Cardiac septum (tissue), 1 donor: ENCODE measurements around the gene AGBL4. TPM values are rescaled to one million over a fixed set of nuclear protein-coding genes. Genes with fewer than 3 reads are reported as not detected.

Experiments used
- DNase-seq: peaks from one replicate; pipeline ENCODE4 v3.0.0-alpha.2; 2020; ENCODE audit warnings: low spot score
- intact Hi-C: fragments of 100-400 bp; cut with DNase I; formaldehyde crosslinking; loops from one replicate; pipeline ENCODE4 v1.14.0; 2022
- total RNA-seq: library from RNA; stranded (reverse); fragmentation: NEBNext Ultra II Directional; extraction: Animal tissue kit (Norgen Biotek cat#: 25700); gene quantifications from one replicate; pipeline ENCODE4 v1.2.1, GENCODE V29; 2021
- donor health status: DM: no; HTN: no; CAD: no.

AGBL4 gene
- total RNA-seq, 1 donor from 2014 or later: 0.32 TPM

DNA sequence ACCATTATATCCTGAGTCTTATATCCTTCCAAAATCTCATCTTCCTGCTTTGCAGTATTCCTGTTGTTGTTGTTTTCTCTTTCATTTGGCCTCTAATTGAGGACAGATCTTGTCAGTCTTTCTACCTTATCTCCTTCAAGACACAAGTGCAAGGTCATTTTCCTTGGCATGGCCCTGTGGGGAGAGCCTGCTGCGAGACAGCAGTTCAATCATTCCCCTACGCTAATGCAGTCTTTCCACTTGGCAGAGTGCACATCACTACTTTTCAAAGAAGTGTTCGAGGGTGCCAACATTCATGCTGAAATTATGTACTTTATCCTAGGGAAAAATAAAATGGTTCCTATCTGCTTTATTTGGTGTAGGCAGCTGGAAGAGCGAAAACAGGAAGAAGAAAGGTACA lies 1421.4 kb downstream of the AGBL4 start:
- intact Hi-C loops: no loop called here
- no peak for DNase-seq

GRCh38 chr1:48600182-48600581 lies 1423.6 kb downstream of the AGBL4 start:
- intact Hi-C loops: no loop called here
- no peak for DNase-seq

GRCh38 chr1:48597663-48598062 lies 1426.1 kb downstream of the AGBL4 start:
- no peak for DNase-seq
- intact Hi-C loops: no loop called here

- no peak for DNase-seq
Measured at GRCh38 chr1:48596046-48596445, 1427.7 kb downstream of the AGBL4 start.

DNA sequence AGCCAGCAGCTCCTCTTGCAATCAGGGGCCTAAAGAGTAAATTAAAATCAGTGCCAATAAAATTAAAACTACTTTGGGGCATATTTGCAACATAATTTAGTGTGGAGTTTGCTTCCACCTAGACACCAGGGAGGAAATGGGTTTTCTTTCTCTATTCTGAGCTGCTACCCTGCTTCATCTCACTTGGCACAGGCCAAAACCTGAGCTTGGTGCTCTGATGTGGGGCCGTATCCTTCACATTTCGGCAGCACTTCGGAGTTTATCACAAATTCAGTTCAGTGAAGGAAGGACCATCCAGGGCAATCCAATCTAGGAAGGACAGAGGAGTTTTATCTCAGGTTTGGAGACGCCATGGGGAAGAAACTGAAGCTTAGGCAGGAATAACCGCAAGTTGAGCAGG lies 1428.1 kb downstream of the AGBL4 start:
- DNase-seq: no peak
- intact Hi-C loops: no loop called here

More at GRCh38 chr1:48596046-48596445, 1427.7 kb downstream of the AGBL4 start:
- intact Hi-C loops: no loop called here

DNA sequence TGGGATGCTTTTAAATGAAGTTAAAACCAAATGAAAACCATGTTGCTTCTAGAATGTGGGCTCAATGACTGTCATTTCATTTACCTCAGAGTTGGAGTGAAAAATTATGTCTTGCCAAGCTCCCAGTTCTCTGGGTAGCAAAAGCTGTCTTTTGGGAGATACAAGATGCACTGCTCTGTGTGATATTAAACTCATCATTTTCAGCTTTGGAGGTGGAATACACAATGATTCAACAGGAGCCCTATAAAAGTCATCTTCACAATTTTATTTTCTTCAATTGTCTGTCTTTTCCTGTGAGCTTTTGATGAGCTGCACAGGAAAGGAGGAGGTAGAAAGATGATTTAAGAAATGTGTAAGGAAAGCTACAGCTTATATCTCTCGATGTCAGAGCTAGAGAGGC lies 1431.4 kb downstream of the AGBL4 start:
- no peak for DNase-seq
- intact Hi-C loops: no loop called here

DNA sequence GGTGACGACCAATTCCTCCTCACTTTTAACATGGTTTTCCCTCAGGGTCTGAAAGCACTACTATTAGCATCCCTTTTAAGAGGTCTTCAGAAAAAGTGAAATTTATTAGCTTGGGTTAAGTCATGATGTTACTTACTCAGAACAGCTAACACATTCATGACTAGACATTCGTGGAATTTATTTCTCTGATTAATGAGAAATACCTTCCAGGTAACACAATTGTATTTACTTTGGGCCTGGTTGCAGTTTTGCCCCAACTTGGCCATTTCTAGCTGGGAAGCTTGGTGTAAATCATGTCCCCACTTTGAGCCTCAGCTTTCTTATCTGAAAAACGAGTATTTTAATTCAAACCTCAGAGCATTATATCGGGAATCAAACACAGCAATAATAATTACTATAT lies 1432.6 kb downstream of the AGBL4 start:
- intact Hi-C loops: no loop called here

GRCh38 chr1:48588061-48588460 lies 1435.7 kb downstream of the AGBL4 start:
- intact Hi-C loops: no loop called here
- DNase-seq: no peak

More for the DNA sequence above, 1432.6 kb downstream of the AGBL4 start:
- DNase-seq: no peak

DNA sequence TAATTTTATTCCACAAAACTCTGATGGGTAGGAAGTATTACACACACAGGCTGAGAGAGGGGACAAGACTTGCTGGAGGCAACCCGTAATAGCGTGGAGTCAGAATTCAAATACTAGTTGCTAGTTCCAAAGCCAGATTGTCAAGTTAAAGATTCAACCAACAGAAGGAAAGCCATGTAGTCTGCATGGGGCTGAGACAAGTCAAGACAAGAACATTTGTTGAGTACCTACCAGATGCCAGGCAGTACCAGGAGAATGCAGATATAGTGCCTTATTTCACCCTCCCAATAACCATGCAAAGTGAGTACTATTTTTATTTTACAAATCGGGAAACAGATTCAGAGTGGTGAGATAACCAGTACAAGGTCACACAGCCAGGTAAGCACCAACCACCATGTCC lies 1441.3 kb downstream of the AGBL4 start:
- DNase-seq: no peak
- intact Hi-C loops: no loop called here

DNA sequence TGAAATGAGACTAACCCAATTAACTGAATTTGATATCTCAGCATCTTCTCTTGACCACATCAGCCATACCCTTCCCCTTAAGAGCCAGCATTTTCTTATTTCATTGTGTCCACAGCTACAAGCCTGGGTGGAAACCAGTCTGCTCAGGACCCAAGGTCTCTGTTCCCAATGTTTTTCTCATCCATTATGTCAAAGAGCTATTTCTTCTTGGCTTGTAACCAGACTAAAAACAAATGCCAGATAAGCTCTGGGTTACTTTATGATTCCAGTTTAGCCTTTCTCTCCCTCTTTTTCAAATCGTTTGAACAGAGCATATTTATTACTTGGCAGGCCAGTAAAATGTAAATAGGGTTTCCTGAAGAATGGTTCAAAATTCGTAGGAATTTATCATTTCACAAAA lies 1442.5 kb downstream of the AGBL4 start:
- intact Hi-C loops: no loop called here
- DNase-seq: no peak

- intact Hi-C loops: no loop called here
- no peak for DNase-seq
Measured at GRCh38 chr1:48576565-48576964, 1447.2 kb downstream of the AGBL4 start.

- no peak for DNase-seq
- intact Hi-C loops: loop anchor here (1.0 to 5.0 kb wide), 2 partner anchors 126 to 245 kb away; no protein-coding TSS in a partner anchor
Measured at GRCh38 chr1:48572646-48573258, 1451.0 kb downstream of the AGBL4 start.

- intact Hi-C loops: loop anchor here (1.0 to 5.0 kb wide), 2 partner anchors 126 to 245 kb away; no protein-coding TSS in a partner anchor
- DNase-seq: no peak
Measured at GRCh38 chr1:48572134-48572533, 1451.6 kb downstream of the AGBL4 start.

DNA sequence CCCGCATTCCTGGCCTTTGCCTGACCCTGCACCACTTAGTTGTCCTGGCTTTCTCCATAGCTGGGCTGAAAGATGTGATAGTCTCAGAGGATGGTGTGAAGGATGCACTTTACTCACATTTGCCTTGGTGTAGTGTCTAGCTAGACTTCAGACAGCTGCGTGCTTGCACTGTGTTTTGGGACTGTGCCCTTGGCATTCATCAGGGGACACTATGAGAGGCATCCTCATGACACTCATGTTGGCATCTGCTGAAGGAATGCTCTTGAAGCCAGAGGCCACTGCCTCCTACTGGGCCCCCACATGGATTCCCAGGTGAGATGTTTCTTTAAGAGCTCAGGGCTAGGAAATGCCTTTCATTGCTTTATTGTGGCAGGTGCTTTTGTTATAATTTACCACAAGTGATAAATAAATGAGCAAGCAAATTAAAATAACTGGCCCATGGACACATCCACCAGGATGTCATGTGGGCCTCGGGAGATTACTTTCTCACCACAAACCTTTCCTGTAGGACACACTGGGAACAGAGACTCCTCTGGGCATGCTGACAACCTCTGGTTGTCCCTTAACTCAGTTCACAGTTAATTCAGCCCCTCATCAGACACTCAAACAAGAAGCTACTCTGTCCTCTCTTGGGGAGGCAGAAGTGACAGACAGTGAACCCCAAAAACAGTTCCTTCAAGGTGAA lies 1452.3 kb downstream of the AGBL4 start:
- no peak for DNase-seq
- intact Hi-C loops: loop anchor here (5.0 kb wide), 1 partner anchor 246 kb away; no protein-coding TSS in a partner anchor

- DNase-seq: no peak
- intact Hi-C loops: loop anchor here (5.0 kb wide), 1 partner anchor 247 kb away; no protein-coding TSS in a partner anchor
Measured at GRCh38 chr1:48570568-48570967, 1453.2 kb downstream of the AGBL4 start.

GRCh38 chr1:48568501-48568900 lies 1455.3 kb downstream of the AGBL4 start:
- DNase-seq: no peak
- intact Hi-C loops: no loop called here

DNA sequence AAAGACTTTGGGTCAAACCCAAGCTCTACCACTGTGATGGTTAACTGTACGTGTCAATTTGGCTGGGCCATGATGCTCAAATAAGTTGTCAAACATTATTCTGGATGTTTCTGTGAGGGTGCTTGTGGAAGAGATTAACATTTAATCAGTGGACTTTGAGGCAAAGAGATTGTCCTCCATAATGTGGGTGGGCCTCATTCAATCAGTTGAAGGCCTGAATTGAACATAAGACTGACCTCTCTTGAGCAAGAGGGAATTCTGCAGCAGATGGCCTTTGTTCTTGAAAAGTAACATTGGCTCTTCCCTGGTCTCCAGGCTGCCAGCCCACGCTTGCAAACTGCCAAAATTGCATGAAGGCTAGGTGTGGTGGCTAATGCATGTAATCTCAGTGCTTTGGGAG lies 1457.3 kb downstream of the AGBL4 start:
- DNase-seq: no peak
- intact Hi-C loops: no loop called here

DNA sequence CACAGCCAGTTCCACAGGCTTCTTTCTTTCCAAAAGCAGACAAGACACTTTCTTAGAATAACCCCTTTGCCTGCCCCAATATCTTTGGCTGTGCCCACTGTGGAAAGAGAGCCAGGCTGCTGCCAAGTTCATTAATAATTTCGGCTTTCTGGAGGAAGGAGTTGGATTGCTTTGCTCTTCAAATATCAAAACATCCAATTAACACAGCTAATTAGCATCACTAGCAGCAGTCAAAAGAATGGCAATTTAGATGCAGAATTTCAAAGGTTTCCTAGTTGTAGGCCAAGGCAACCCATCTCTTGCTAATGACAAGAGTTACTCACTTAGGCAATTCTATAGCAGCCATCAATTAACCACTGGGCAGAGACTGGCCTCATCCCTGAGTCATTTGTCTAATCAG lies 1460.7 kb downstream of the AGBL4 start:
- no peak for DNase-seq
- intact Hi-C loops: no loop called here

DNA sequence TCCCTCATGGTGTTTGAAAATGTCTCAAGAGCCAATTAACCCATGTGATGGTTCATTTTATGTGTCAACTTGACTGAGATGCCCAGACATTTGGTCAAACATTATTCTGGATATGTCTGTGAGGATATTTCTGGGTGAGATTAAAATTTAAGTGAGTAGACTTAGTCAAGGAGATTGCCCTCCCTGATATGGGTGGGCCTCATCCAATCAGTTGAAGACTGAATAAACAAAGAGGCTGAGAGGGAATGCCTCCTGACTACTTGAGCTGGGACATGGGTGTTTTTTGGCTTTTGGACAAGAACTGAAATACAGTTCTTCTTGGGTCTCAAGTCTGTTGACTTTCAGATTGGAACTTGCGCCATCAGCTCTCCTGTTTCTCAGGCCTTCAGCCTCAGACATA lies 1462.3 kb downstream of the AGBL4 start:
- intact Hi-C loops: no loop called here
- no peak for DNase-seq

GRCh38 chr1:48560577-48560976 lies 1463.2 kb downstream of the AGBL4 start:
- intact Hi-C loops: no loop called here
- DNase-seq: no peak

DNA sequence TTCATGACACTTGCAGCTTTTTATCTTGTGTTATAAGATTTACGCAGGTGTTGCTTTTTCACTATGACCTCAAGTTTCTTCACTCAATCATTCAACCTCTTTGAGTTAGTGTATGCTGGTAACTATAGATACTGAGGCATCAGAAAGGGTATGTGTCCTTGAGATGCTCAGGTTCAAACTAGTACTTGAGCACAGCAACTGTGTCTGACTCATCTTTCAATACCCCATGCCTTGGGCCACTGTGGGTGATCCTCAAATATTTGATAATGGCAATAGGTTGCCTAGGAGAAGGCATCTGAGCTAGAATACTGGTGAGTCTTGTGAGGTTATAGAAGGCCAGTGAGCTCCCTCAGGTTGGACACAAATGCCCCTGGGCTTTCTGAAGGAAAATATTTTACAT lies 1463.6 kb downstream of the AGBL4 start:
- no peak for DNase-seq
- intact Hi-C loops: no loop called here
